ENCODE measurements around the gene BCAR1. TPM values are rescaled to one million over a fixed set of nuclear protein-coding genes. Genes with fewer than 3 reads are reported as not detected.

BCAR1 gene
- total RNA-seq, 1 donor, result 33.4 TPM

DNA sequence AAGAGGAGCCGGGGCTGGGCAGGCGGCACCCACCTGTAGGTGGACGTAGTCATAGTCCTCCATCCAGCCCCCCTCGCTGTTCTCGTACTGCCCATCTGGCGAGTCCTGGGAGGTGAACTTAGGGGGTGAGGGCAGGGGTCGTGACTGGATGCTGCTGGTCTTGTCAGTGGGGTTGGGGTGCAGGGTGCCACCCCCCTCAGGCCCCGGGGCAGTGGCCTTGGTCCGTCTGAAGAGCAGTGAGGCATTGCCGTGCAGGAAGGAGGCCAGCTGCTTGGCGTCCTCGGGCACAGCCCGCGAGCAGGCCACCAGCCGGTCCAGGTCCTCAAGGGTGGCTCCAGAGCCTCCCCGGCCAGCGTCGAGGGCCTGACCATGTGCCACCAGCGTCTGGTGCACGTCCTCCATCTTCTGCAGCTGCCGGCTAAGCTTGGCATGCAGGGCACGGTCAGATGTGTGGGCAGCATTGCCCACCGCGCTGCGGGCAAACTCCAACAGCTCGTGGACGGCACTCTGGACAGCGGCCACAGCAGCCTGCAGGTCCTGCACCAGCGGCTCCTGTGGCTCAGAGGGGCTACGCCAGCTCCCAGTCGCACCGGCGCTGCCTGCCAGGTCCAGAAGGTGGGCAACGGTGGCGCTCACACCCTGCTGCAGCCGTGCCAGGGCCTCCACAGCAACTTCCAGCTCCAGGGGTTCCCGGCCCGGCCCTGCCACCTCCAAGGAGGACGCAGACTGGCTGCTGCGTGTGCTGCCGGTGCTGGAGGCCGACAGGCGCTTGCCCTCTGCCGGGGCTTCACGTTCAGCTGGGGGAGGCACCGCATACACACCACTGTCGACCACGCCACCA, 16.3 kb downstream of the BCAR1 start:
- TF ChIP-seq, protein P1, sequence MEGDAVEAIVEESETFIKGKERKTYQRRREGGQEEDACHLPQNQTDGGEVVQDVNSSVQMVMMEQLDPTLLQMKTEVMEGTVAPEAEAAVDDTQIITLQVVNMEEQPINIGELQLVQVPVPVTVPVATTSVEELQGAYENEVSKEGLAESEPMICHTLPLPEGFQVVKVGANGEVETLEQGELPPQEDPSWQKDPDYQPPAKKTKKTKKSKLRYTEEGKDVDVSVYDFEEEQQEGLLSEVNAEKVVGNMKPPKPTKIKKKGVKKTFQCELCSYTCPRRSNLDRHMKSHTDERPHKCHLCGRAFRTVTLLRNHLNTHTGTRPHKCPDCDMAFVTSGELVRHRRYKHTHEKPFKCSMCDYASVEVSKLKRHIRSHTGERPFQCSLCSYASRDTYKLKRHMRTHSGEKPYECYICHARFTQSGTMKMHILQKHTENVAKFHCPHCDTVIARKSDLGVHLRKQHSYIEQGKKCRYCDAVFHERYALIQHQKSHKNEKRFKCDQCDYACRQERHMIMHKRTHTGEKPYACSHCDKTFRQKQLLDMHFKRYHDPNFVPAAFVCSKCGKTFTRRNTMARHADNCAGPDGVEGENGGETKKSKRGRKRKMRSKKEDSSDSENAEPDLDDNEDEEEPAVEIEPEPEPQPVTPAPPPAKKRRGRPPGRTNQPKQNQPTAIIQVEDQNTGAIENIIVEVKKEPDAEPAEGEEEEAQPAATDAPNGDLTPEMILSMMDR (IDR thresholded peaks at IDR 0.05; ENCODE audit: insufficient read depth, low read length), result no peak
- H3K4me3 ChIP-seq (ENCODE audit: low read depth, low read length), result no peak overlapping the region
- DNase-seq (ENCODE audit: low read depth), result no peak

GRCh38 chr16:75233611-75233938, 17.8 kb downstream of the BCAR1 start:
- TF ChIP-seq, protein P1 (IDR thresholded peaks at IDR 0.05; ENCODE audit: insufficient read depth, low read length), result no peak

GRCh38 chr16:75231570-75231969, 19.9 kb downstream of the BCAR1 start:
- no peak for DNase-seq (ENCODE audit: low read depth)
- TF ChIP-seq, protein P1 (IDR thresholded peaks at IDR 0.05; ENCODE audit: insufficient read depth, low read length), result no peak
- no peak overlapping the region for H3K4me3 ChIP-seq (ENCODE audit: low read depth, low read length)

More at GRCh38 chr16:75233611-75233938, 17.8 kb downstream of the BCAR1 start:
- DNase-seq (ENCODE audit: low read depth), result no peak
- H3K4me3 ChIP-seq (ENCODE audit: low read depth, low read length), result no peak overlapping the region

DNA sequence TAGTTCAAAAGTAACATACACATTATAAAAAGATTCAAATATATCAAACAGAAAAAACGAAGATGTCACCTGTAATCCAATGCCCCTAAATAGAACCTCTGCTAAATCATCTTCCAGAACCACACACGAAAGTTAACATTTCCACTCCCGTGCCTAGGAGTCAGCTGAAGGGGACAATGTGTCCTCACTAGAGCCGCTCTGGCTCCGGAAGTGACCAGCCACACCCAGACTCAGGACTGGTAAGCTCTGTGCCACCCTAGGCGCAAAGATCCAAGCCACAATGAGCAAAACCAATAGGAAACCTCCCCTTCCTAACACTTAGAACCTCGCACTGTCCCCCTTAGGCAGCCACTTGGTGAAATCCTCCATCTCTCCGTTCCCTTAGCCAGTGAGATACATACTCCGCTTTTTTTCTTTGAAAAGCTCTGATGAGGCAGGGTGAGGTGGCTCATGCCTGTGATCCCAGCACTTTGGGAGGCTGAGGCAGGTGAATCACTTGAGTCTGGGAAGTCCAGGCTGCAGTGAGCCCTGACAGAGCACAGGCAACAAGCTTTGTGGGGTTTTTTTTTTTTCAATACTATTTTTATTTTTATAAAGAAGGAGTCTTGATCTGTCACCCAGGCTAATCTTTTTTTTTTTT, 20.8 kb downstream of the BCAR1 start:
- DNase-seq (ENCODE audit: low read depth), result no peak
- TF ChIP-seq, protein P1 (IDR thresholded peaks at IDR 0.05; ENCODE audit: insufficient read depth, low read length), result no peak
- H3K4me3 ChIP-seq (ENCODE audit: low read depth, low read length), result no peak overlapping the region

DNA sequence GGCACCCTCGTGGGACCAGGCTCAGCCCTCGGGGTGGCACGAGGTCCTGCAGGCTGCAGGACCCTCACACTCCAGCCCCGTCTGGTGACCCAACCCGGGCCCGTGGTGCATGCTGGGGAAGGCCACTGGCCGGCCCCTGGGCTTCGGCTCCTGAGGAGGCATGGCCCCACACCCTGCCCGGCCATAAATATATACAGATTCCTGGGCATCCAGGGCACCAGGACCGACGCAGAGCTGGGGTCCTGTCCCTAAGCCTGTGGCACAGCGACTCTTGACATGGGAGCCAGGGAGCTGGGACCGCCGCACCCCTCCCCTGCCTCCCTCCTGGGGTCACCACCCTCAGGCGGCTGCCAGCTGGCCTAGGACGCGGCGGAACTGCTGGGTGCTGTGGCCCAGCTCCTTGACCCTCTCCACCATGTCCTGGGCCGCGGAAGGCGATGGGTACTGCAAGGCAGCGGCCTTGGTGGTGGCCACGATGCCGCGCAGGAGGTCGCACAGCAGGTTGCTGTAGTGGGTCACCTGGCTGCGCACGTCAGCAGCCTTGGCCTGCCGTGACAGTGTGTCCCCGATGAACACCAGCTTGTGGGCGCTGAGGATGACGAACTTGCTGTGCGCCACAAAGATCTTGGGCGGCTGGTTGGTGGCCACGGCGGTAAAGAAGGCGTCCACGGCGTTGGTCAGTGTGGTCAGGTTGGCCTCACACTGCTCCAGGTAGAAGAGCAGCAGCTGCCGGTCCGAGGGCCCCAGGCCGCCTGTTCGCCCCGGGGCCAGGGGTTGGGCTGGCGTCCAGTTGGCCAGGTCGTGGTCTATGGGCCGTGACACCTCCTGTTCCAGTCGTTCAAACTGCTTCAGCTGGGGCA, 22.0 kb downstream of the BCAR1 start:
- TF ChIP-seq, protein P1 (IDR thresholded peaks at IDR 0.05; ENCODE audit: insufficient read depth, low read length), result no peak
- no peak for DNase-seq (ENCODE audit: low read depth)
- H3K4me3 ChIP-seq (ENCODE audit: low read depth, low read length), result no peak overlapping the region

- TF ChIP-seq, protein P1 (IDR thresholded peaks at IDR 0.05; ENCODE audit: insufficient read depth, low read length), result no peak
- no peak overlapping the region for H3K4me3 ChIP-seq (ENCODE audit: low read depth, low read length)
- DNase-seq (ENCODE audit: low read depth), result no peak
Observed at GRCh38 chr16:75228143-75228976, 23.1 kb downstream of the BCAR1 start.

Data from fibroblast of the aortic adventitia (primary cell).